ENCODE measurements around the gene DVL2.
A peak's percentile ranks its signal among the peaks of the same experiment; 100 is the strongest.

Gene DVL2

DNA sequence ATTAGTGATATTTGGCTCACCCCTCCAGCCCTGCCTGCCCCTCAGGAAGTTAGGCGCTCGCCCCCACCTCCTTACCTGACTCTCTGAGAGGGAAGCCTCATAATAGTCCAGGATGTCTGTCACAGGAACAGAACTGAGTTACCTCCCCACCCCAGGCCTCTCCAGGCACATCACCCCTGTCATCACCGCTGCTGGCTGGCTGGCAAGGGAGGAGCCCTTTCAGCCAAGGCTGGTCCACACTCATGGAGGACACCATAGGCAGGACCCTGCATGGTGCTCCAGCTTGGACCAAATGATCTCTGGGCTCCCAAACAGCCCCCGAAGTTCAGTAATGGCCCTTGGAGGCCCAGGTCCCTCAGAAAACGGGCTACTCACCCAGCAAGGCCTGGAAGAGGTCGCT lies 16.2 kb downstream of the DVL2 start:
- DNase-seq: no peak

DNA sequence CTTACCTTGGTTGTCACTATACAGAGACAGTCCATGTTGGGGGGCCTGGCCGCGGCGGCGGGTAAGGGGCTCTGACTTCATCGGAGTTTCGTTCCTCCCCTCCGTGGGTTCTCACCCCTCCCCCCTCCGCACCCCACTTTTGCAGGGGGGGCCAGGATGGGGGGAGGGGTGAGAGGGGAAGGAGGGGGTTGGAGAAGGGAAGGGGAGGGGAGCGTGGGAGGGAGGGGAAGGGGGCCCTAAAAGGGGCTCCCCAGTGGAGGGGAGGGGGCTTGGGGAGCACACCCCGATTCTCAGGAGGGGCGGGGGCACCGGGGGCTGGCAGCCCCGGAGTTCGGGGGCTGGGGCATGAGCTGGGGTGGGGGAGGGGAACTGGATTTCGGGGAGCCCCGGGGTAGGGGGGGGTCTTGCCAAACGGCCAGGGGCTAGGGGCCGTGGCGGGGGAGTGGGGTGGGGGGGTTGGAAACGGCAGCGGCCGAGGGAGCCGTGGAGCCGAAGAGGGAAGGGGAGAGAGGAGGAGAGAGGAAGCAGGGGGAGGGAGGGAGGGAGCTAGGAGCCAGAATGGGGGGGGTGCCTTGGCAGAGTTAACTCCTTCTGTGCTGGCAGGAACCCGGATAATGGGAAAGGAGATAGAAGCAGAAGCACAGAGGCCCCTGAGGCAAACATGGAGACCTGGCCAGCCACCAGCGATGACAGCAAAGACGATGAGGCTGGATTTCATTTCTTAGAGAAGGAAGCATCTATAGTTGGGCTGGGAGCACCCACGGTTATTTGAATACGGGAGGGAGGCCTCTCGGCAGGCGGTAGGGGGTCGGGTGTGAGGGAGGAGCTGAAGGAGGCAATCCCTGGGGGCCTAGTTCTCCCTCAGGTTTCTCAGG lies 17.0 kb downstream of the DVL2 start:
- DNase-seq: peak; percentile 67

DNA sequence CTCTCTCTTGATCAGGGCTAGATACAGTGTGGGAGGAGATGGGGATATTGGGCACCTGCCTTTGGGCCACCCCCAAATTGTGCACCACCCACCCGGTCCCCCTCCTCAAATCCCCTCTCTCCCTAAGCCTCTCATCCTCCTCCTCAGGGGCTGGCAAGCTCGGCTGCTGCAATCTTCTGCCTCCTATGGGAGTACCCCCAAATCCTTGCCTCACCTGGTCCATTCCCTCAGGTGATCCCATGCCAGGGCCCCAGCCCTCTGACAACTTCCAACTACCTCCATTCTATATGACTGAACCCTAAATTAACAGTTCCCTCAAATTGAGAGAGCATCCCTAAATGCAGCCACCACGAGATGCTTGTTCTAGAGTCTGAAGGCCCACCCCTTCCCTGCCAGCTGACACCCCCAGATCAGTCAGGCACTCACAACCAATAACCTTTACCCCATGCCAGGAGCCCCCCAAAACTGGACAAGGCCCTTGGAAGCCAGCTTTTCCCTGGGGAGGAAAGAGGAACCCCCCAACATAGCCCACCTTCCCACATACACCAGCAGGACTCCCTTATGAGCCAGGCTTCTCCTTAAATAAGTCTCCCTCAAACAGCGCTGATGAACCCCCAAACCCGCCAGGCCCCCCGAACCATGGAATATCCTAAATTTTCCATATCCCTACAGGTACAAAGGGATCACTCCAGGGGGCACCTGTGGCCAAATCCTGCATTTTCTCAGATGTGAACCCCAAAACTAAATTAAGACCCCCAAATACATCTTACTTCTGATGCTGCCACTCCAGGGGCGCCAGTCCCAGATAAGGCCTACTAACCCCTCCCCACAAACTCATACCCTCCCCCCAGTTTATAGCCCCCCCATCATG lies 17.8 kb downstream of the DVL2 start:
- no peak for DNase-seq

GRCh38 chr17:7215652-7216180 lies 18.6 kb downstream of the DVL2 start:
- no peak for DNase-seq

- no peak for DNase-seq
Observed at GRCh38 chr17:7215136-7215638, 19.1 kb downstream of the DVL2 start.

DNA sequence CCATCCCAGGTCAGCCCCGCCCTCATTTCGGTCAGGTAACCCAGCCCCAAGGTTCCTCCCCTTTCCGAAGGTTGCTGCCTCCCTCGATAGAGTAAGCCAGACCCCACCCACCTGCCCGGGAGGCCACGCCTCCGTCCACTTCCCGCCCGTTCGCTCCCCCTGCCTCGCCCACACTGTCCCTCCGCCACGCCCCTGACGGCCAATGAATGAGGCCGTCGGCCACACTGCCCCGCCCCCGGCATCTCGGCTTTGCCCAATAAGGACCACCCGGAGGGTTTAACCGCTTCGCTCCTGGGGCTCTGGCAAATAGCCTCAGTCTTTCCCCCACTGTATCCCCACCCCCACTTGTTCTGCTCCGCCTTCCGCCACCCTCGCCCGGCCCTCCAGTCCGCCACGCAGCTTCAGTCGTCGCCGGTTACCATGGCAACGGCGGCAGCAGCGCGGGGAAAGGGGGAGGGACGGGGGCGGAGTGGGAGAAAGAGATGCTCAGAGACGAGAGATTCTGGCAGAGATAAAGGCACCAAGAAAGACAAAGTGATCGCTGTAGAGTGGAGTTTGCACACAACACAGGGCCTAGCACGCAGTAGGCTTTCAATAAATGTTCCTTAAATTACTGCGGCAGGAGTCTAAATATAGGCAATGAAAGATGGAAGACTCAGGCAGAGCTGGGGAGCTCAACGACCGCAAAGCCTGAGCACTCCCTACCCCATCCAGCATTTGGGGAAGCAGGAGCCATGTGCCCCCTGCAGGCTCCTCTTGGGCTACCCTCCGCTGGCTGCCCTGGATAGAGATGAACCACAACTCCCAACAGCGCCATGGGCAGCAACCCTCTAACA lies 19.8 kb downstream of the DVL2 start:
- peak; percentile 98 for DNase-seq

DNA sequence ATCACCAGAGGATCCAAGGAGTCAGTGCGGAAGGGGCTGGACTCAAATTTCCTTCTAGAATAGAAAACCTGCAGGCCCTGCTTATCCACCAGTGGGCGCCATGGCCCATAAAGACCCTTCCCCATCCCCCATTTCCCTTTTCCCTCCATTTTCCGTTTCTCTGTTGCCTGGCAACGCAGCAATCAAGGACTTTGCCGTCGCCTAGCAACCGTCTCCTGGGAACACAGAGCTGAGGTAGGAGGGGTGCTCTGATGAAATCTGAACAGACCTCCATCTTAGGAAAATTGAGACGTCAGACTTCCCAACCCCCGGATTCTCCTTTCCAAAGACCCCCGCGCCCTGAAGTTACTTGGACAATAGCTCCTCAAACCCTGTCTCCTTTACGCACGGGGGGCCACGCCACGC lies 20.4 kb downstream of the DVL2 start:
- DNase-seq: peak; percentile 74

GRCh38 chr17:7211491-7212273 lies 22.6 kb downstream of the DVL2 start:
- no peak for DNase-seq

GRCh38 chr17:7208754-7209460 lies 25.4 kb downstream of the DVL2 start:
- DNase-seq: no peak

GRCh38 chr17:7208027-7208571 lies 26.2 kb downstream of the DVL2 start:
- no peak for DNase-seq

- DNase-seq: no peak
Observed at GRCh38 chr17:7207120-7208001, 27.0 kb downstream of the DVL2 start.

GRCh38 chr17:7205561-7205960 lies 28.8 kb downstream of the DVL2 start:
- DNase-seq: no peak

- DNase-seq: peak; percentile 92
Observed at GRCh38 chr17:7204828-7205461, 29.4 kb downstream of the DVL2 start.

DNA sequence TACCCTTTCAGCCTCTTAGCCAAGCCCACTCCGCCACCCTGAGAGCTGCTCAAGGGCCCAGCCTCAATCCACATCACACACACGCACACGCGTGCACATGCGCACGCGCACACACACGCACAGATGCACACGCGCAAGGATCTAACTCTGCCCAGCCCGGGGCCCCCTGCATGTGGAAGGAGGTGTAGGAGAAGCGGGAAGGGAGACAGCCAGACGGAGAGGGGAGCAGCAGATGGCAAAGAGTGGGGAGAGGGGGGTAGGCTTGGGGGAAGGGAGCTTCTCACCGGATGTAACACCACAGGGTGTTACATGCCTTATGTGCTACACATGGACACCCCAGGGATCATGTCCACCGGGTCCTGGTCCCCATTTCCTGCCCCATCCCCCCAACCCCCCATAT lies 30.0 kb downstream of the DVL2 start:
- no peak for DNase-seq

GRCh38 chr17:7203391-7203790 lies 30.9 kb downstream of the DVL2 start:
- no peak for DNase-seq

DNA sequence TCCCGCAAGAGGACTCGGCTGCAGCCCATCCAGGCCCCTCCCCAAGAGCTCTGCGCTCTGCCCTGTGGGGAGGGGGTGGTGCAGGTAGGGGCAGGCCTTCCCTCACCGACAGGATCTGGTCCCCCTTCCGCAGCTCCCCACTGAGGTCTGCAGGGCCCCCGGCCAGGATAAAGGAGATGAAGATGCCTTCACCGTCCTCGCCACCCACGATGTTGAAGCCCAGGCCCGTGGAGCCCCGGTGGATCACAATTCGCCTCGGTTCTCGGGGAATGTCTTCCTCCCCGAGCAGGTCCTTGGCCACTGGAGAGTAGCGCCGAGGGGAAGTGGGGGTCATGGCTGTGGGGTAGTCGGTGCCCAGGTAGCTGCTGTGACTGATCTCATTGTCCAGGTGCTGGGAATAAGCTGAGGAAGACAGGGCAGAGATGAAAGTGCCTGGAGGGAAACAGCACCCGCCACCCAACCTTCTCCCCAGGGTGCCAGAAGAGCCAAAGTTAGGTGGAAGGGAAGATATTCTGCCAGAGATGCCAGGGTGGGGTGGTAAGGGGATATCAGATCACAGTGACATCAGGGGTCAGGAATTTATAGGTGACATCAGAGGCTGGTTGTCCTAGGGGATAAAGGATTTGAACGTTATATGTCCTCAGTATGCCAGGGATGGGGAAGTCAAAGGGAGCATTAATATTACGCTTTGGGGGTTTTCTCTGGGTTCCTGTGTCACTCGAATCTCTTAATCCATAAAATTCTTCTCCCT lies 37.5 kb downstream of the DVL2 start:
- DNase-seq: no peak

- no peak for DNase-seq
Observed at GRCh38 chr17:7195971-7196370, 38.3 kb downstream of the DVL2 start.

DNA sequence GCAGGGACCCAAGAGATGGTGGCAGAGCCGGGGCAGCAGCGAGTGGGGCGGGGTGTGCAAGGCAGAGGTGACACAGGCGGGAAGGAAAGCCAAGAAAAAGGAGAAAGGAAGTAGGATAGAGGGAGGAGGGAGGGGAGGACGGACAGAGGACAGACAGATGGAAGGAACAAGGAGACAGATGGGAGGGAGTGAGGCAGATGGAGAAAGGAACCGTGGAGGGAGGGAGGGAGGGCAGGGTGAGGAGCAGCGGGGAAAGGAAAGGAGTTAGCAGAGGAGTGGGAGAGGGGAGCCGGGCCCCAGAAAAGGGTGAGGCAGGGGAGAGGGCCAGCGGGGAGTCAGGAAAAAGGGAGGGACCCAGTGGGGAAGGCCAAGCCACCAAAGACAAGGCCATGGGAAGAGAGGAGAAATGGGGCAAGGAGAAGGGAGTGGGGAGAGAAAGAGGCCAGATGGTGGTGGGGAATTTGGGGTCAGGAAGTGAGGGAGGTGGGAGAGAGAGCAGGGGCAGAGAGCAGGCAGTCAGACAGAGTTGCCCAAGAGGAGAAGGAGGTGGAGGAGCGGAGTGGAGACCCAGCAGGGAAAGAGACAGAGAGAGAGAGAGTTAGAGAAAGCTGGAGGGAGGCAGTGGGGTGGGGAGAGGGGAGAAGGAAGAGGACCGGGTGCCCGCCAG lies 41.9 kb downstream of the DVL2 start:
- no peak for DNase-seq
